GM18861 (cell line): ENCODE data around the gene BCAT1.

Experiments used
- ATAC-seq: cut with Tn5 transposase; IDR thresholded peaks from one replicate; pipeline ENCODE4 v1.9.1; 2021; ENCODE audit not compliant: unreplicated experiment

The BCAT1 gene

GRCh38 chr12:24772813-24773212, 176.1 kb downstream of the BCAT1 start:
- ATAC-seq: no peak

GRCh38 chr12:24770821-24771220, 178.1 kb downstream of the BCAT1 start:
- ATAC-seq: no peak

- ATAC-seq: no peak
These were observed 178.6 kb downstream of the BCAT1 start for GRCh38 chr12:24770334-24770733.

- no peak for ATAC-seq
These were observed 179.2 kb downstream of the BCAT1 start for GRCh38 chr12:24769682-24770081.

- ATAC-seq: no peak
These were observed 180.5 kb downstream of the BCAT1 start for GRCh38 chr12:24768415-24768814.

GRCh38 chr12:24767016-24767415, 181.9 kb downstream of the BCAT1 start:
- ATAC-seq: no peak

- no peak for ATAC-seq
These were observed 184.2 kb downstream of the BCAT1 start for GRCh38 chr12:24764712-24765111.

GRCh38 chr12:24760606-24761378, 188.1 kb downstream of the BCAT1 start:
- ATAC-seq: no peak

- no peak for ATAC-seq
These were observed 188.7 kb downstream of the BCAT1 start for GRCh38 chr12:24760162-24760561.
